ENCODE data around the gene TCEAL2. TPM values are rescaled to one million over a fixed set of nuclear protein-coding genes. Genes with fewer than 3 reads are reported as not detected.

The TCEAL2 gene
- total RNA-seq, result 0.14 TPM in 1 of 2 replicates, not detected in the other

DNA sequence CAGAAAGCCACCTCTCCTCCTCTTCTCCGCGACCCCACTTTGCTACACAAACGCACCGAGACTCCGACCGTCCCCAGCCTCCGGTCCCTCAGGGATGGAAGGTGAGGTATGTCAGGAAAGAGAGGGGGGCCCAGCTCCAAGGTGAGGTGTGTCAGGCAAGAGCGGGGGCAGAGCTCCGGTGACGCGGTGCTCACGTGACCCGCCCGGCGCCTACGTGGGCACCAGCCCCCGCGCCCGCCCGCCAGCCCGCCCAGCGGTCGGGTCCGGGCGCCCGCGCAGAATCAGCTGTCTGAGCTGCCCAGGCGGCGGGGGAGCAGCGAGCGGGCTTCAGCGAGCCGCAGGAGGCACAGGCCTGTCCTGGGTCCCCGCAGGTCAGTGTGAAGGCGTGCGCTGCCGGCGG lies at the start of gene TCEAL2:
TSS of gene TCEAL2 (plus strand) at position 244 of the 400 bp plus-strand sequence. CDS start 1,152 bp downstream, outside the sequence.

DNA sequence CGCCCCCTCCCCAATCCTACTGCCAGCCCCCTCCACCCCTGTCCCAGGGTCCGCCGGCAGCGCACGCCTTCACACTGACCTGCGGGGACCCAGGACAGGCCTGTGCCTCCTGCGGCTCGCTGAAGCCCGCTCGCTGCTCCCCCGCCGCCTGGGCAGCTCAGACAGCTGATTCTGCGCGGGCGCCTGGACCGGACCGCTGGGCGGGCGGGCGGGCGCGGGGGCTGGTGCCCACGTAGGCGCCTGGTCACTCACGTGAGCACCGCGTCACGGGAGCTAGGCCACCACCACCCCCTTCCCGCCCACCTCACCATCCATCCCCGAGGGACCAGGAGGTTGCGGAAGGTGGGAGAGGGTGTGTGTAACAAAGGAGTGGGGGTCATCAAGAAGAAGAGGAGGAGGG lies 16.8 kb downstream of the TCEAL2 start, which contains the start of gene TCEAL6:
TSS of gene TCEAL6 (minus strand) at position 208 of the 400 bp plus-strand sequence.

DNA sequence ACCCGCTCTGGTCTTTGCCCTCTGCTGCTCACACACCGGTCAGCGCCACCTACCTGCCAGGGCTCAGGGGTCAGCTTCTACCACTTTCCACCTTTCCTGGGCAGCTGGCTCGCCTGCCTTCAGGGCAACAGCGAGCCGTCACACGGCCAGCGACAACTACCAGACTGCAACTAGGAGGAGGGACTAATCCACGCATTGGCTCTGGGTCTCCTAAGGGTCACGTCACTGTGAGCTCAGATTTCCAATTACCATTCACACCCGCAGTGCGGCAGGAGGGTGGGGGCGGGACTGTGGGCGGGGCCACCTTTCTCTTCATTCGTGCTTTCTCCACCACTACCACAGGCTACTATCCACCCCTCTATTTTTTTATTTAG lies 30.3 kb downstream of the TCEAL2 start, which contains the start of gene BEX5:
TSS of gene BEX5 (minus strand) at position 172 of the 374 bp plus-strand sequence. CDS start 1,712 bp downstream, outside the sequence.

Other genes starting within 250 kb of the TCEAL2 start
- 2.3 and 4.0 TPM in 2 replicates for gene ZMAT1, start 193.7 kb upstream of the TCEAL2 start, total RNA-seq
- not detected in 2 replicates for gene TCEAL6, start 16.8 kb downstream of the TCEAL2 start, total RNA-seq
- 5.3 TPM in 1 of 2 replicates, not detected in the other for gene BEX5, start 30.3 kb downstream of the TCEAL2 start, total RNA-seq
- not detected in 2 replicates for gene TCP11X1, start 89.6 kb downstream of the TCEAL2 start, total RNA-seq
- gene NXF2, start 121.5 kb downstream of the TCEAL2 start, total RNA-seq, result not detected in 2 replicates

Data from thoracic aorta endothelial cell (primary cell).